Neural progenitor cell (in vitro differentiated cells): Measurements from ENCODE around the gene PKD1. TPM values are rescaled to one million over a fixed set of nuclear protein-coding genes. Genes with fewer than 3 reads are reported as not detected.
A peak's percentile ranks its signal among the peaks of the same experiment; 100 is the strongest.

ENCODE experiments used
- DNase-seq: peaks from one replicate; pipeline ENCODE4 v3.0.0-alpha.2; 2016; ENCODE audit warnings: low spot score
- H2AFZ ChIP-seq: fragments of 200-600 bp; sonication (generic); replicated peaks from 2 replicates; pipeline ENCODE4 v1.6.1; 2016; ENCODE audit warnings: antibody characterized with exemption
- H3F3A ChIP-seq: fragments of 200-600 bp; sonication (generic); 2 replicates; pipeline ENCODE4 v1.6.1; 2016; ENCODE audit warnings: antibody characterized with exemption, low read depth
- H3K27ac ChIP-seq: fragments of 200-600 bp; sonication (generic); 2 replicates; pipeline ENCODE4 v1.5.1; 2016; ENCODE audit warnings: mild to moderate bottlenecking
- H3K27me3 ChIP-seq: fragments of 200-600 bp; sonication (generic); 2 replicates; pipeline ENCODE4 v1.6.1; 2016; ENCODE audit warnings: mild to moderate bottlenecking, moderate library complexity
- H3K36me3 ChIP-seq: fragments of 200-600 bp; sonication (generic); 2 replicates; pipeline ENCODE4 v1.5.1; 2016
- H3K4me1 ChIP-seq: fragments of 200-600 bp; sonication (generic); 2 replicates; pipeline ENCODE4 v1.6.1; 2016; ENCODE audit warnings: mixed run types
- H3K4me2 ChIP-seq: fragments of 200-600 bp; sonication (generic); 2 replicates; pipeline ENCODE4 v1.6.1; 2016
- H3K4me3 ChIP-seq: fragments of 200-600 bp; sonication (generic); 2 replicates; pipeline ENCODE4 v1.5.1; 2016
- H3K79me2 ChIP-seq: fragments of 200-600 bp; sonication (generic); 2 replicates; pipeline ENCODE4 v1.6.1; 2016; ENCODE audit warnings: low read depth
- H3K9ac ChIP-seq: fragments of 200-600 bp; sonication (generic); 2 replicates; pipeline ENCODE4 v1.6.1; 2016
- H3K9me3 ChIP-seq: fragments of 200-600 bp; sonication (generic); 2 replicates; pipeline ENCODE4 v1.5.1; 2016; ENCODE audit warnings: low read depth
- H4K20me1 ChIP-seq: fragments of 200-600 bp; sonication (generic); 2 replicates; pipeline ENCODE4 v1.6.1; 2016; ENCODE audit warnings: low read depth
- H3K27ac Mint-ChIP-seq: 3 replicates; pipeline ENCODE4 v1.8.0; 2021; ENCODE audit warnings: mixed read lengths
- H3K27me3 Mint-ChIP-seq: 2 replicates; pipeline ENCODE4 v1.8.0; 2022; ENCODE audit warnings: low read depth, mild to moderate bottlenecking, inconsistent platforms, moderate library complexity, mixed read lengths; ENCODE audit not compliant: insufficient read depth
- H3K36me3 Mint-ChIP-seq: 3 replicates; pipeline ENCODE4 v1.8.0; 2021; ENCODE audit warnings: mixed read lengths
- H3K4me1 Mint-ChIP-seq: 3 replicates; pipeline ENCODE4 v1.8.0; 2021; ENCODE audit warnings: mixed read lengths
- H3K4me3 Mint-ChIP-seq: 3 replicates; pipeline ENCODE4 v1.8.0; 2021; ENCODE audit warnings: mild to moderate bottlenecking, moderate library complexity, mixed read lengths
- H3K9me3 Mint-ChIP-seq: 3 replicates; pipeline ENCODE4 v1.8.0; 2020; ENCODE audit warnings: mixed read lengths
- EZH2 ChIP-seq: fragments of 200-600 bp; sonication (generic); IDR thresholded peaks from 2 replicates; pipeline ENCODE4 v1.6.1; 2017; ENCODE audit warnings: antibody characterized with exemption, mild to moderate bottlenecking, moderate library complexity
- EZH2phosphoT487 ChIP-seq: fragments of 200-600 bp; sonication (generic); IDR thresholded peaks from 2 replicates; pipeline ENCODE4 v1.6.1; 2017; ENCODE audit warnings: antibody characterized with exemption
- total RNA-seq: library from RNA; depleted of rRNA; stranded (reverse); fragments of >200 nt; gene quantifications from 2 replicates; pipeline ENCODE4 v1.2.3, GENCODE V29; 2015; ENCODE audit warnings: low replicate concordance
- TF ChIP-seq, protein P1 (sequence below): fragments of 200-600 bp; sonication (generic); IDR thresholded peaks from 2 replicates; pipeline ENCODE4 v1.5.1; 2017; ENCODE audit warnings: antibody characterized with exemption, mild to moderate bottlenecking

Gene PKD1
- total RNA-seq, 1 donor from 2014 or later = 16.9 TPM

DNA sequence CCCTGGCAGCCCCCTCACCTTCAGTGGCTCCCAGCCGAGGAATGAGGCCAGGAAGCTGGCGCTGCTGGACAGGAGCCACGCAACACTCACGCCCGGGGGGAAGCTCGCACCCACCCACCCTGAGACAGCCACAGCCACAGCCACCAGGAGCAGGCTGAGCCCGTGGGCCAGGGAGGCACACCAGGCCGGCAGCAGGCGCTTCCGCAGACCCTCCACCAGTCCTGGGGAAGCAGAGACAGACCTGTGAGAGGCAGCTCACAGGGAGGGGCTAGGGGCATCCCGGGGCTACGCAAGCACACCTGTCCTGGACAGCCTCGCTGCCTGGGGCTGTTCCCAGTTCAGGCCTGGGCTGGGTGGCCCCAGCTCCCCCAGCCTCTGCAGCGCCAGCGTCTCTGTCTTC is 41.9 kb downstream of the PKD1 start:
- peaks cover 3% of the 10 kb centered on the region for H3K4me1 Mint-ChIP-seq
- H3K9me3 Mint-ChIP-seq = no peaks in the 10 kb centered on the region
- Histone ChIP-seq H3K4me3 (no peak overlapping the region), H4K20me1 (peaks cover 40% of the 10 kb centered on the region), H3K9me3 (no peaks in the 10 kb centered on the region), H3F3A (peaks cover 19% of the 10 kb centered on the region), H3K36me3 (no peaks in the 10 kb centered on the region), H3K79me2 (no peaks in the 10 kb centered on the region), H3K4me1 (peaks cover 11% of the 10 kb centered on the region), H3K9ac (no peak overlapping the region), H3K27me3 (no peaks in the 10 kb centered on the region), H3K4me2 (no peak overlapping the region), H3K27ac (no peak overlapping the region), H2AFZ (no peak overlapping the region)
- H3K36me3 Mint-ChIP-seq = peaks cover 5% of the 10 kb centered on the region
- DNase-seq = no peak
- no peak overlapping the region for H3K4me3 Mint-ChIP-seq
- TF ChIP-seq EZH2 (no peak), EZH2phosphoT487 (no peak)
- TF ChIP-seq, protein P1, sequence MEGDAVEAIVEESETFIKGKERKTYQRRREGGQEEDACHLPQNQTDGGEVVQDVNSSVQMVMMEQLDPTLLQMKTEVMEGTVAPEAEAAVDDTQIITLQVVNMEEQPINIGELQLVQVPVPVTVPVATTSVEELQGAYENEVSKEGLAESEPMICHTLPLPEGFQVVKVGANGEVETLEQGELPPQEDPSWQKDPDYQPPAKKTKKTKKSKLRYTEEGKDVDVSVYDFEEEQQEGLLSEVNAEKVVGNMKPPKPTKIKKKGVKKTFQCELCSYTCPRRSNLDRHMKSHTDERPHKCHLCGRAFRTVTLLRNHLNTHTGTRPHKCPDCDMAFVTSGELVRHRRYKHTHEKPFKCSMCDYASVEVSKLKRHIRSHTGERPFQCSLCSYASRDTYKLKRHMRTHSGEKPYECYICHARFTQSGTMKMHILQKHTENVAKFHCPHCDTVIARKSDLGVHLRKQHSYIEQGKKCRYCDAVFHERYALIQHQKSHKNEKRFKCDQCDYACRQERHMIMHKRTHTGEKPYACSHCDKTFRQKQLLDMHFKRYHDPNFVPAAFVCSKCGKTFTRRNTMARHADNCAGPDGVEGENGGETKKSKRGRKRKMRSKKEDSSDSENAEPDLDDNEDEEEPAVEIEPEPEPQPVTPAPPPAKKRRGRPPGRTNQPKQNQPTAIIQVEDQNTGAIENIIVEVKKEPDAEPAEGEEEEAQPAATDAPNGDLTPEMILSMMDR = no peak
- peaks cover 11% of the 10 kb centered on the region for H3K27me3 Mint-ChIP-seq
- no peak overlapping the region for H3K27ac Mint-ChIP-seq

DNA sequence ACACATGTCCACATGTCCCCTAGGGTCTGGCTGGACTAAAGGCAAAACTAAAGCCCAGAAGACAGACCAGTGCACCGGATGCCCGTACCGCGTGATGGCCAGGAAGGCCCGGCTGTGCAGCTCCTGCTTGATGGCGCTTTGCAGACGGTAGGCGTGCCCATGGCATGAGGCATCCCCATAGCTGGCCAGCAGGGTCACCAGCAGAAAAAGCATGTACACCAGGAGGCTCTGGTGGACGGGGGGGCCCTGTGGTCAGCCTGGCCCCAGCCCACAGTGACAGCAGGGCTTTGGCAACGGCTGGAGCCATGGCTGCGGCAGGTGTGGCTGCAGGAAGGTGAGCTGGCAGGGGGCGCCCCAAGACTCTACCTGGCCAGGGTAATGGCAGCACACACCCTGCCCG is 42.8 kb downstream of the PKD1 start:
- Histone ChIP-seq H3K27me3 (no peaks in the 10 kb centered on the region), H3K79me2 (no peaks in the 10 kb centered on the region), H3K9ac (no peak overlapping the region), H3K27ac (no peak overlapping the region), H4K20me1 (peaks cover 40% of the 10 kb centered on the region), H3F3A (peaks cover 19% of the 10 kb centered on the region), H2AFZ (no peak overlapping the region), H3K4me2 (no peak overlapping the region), H3K4me3 (no peak overlapping the region), H3K4me1 (peaks cover 11% of the 10 kb centered on the region), H3K36me3 (no peaks in the 10 kb centered on the region), H3K9me3 (no peaks in the 10 kb centered on the region)
- Mint-ChIP-seq H3K36me3 (peaks cover 5% of the 10 kb centered on the region), H3K27ac (no peak overlapping the region), H3K4me1 (peaks cover 3% of the 10 kb centered on the region), H3K27me3 (peaks cover 11% of the 10 kb centered on the region), H3K9me3 (no peaks in the 10 kb centered on the region), H3K4me3 (peak overlapping the region; percentile 43)
- no peak for TF ChIP-seq EZH2
- TF ChIP-seq, protein P1 = no peak
- TF ChIP-seq EZH2phosphoT487 = no peak
- no peak for DNase-seq

DNA sequence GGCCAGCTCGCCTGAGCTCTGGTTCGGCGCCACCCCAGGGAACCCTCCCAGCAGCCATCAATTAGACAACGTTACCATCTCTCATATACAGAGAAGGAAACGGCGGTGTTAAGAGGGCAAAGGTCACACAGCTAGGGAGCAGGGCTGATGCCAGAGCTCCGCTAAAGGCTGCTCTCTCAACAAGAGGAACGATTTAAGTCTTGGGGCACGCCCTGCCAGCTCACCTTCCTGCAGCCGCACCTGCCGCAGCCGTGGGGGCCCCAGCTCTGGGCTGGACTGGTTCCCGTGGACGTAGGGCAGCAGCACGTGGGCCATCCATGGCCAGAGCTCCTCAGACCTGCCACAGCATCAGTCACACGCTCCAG is 43.5 kb downstream of the PKD1 start:
- Histone ChIP-seq H3F3A (peaks cover 19% of the 10 kb centered on the region), H4K20me1 (peaks cover 40% of the 10 kb centered on the region), H3K27me3 (no peaks in the 10 kb centered on the region), H3K9me3 (no peaks in the 10 kb centered on the region), H3K79me2 (no peaks in the 10 kb centered on the region), H3K4me3 (no peak overlapping the region), H3K4me1 (peaks cover 11% of the 10 kb centered on the region), H3K9ac (no peak overlapping the region), H2AFZ (no peak overlapping the region), H3K27ac (no peak overlapping the region), H3K36me3 (no peaks in the 10 kb centered on the region), H3K4me2 (peak overlapping the region; percentile 84)
- peak; percentile 25 for DNase-seq
- H3K4me3 Mint-ChIP-seq = peak overlapping the region; percentile 43
- peaks cover 3% of the 10 kb centered on the region for H3K4me1 Mint-ChIP-seq
- no peak overlapping the region for H3K27ac Mint-ChIP-seq
- no peak for TF ChIP-seq EZH2
- no peak for TF ChIP-seq EZH2phosphoT487
- TF ChIP-seq, protein P1 = no peak
- peaks cover 11% of the 10 kb centered on the region for H3K27me3 Mint-ChIP-seq
- no peaks in the 10 kb centered on the region for H3K9me3 Mint-ChIP-seq
- peaks cover 5% of the 10 kb centered on the region for H3K36me3 Mint-ChIP-seq
